Fibroblast of the aortic adventitia (primary cell): ENCODE measurements around the gene PARP14. TPM values are rescaled to one million over a fixed set of nuclear protein-coding genes. Genes with fewer than 3 reads are reported as not detected.
A peak's percentile ranks its signal among the peaks of the same experiment; 100 is the strongest.
"Not testable (repeated sequence)": the region's sequence is repeated elsewhere in the genome, so short reads cannot be mapped to it uniquely, and the experiment has no call there.

ENCODE experiments used
- DNase-seq: peaks from one replicate; pipeline ENCODE4 v3.0.0-alpha.2; 2010; ENCODE audit warnings: low read depth
- H3K4me3 ChIP-seq: 2 replicates; pipeline ENCODE4 v1.5.1; 2011; ENCODE audit warnings: low read depth, mild to moderate bottlenecking, control low read depth, low read length, moderate library complexity
- total RNA-seq: library from RNA; depleted of rRNA; stranded (reverse); fragments of >200 nt; gene quantifications from 2 replicates; pipeline ENCODE4 v1.2.3, GENCODE V29; 2012; ENCODE audit warnings: low replicate concordance
- TF ChIP-seq, protein P1 (sequence below): IDR thresholded peaks from 2 replicates; pipeline ENCODE4 v1.5.1; 2011; ENCODE audit warnings: mild to moderate bottlenecking, low read length, control low read depth, inconsistent platforms; ENCODE audit not compliant: insufficient read depth

The PARP14 gene
- total RNA-seq, 1 donor: 41.6 TPM

DNA sequence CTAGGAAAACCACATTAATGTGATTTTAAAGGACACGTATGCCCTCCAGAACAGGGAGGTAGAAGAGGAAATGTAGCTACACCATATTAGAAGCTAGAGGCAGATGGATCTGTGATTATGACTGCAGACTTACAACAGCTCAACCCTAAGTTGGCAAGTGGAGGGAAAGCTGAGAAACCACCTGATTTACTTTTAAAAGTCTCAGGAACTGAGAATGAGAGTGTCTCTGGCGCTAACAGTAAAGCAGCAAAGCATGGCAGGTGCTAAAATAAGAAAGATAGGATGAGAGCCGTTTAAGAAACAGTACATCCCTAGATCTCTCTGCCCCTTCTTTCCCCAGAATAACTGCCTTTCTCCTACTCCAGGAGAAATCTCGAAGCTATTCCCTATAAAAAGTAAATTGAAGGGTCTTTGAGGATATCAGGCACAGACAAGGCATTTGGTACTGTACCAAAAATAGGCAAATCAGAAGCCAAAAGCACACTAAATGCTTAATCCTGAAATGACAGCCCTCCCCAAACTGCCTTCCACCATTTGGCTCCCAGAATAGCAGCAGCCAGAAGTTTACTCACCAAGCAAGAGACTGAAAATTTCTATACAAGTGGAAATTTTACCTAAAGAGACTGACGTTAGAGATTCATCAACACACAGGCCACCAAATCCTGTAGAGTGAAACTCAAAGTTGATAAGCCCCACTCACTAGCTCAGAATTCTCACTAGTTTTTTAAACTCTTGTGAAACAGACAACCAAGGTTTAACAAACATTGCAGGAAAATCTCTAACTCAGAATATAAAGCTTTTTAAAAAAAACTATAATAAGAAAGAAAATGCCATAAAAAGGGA, 34.3 kb upstream of the PARP14 start:
- TF ChIP-seq, protein P1, sequence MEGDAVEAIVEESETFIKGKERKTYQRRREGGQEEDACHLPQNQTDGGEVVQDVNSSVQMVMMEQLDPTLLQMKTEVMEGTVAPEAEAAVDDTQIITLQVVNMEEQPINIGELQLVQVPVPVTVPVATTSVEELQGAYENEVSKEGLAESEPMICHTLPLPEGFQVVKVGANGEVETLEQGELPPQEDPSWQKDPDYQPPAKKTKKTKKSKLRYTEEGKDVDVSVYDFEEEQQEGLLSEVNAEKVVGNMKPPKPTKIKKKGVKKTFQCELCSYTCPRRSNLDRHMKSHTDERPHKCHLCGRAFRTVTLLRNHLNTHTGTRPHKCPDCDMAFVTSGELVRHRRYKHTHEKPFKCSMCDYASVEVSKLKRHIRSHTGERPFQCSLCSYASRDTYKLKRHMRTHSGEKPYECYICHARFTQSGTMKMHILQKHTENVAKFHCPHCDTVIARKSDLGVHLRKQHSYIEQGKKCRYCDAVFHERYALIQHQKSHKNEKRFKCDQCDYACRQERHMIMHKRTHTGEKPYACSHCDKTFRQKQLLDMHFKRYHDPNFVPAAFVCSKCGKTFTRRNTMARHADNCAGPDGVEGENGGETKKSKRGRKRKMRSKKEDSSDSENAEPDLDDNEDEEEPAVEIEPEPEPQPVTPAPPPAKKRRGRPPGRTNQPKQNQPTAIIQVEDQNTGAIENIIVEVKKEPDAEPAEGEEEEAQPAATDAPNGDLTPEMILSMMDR: no peak
- H3K4me3 ChIP-seq: no peak overlapping the region
- peak; percentile 33 for DNase-seq

DNA sequence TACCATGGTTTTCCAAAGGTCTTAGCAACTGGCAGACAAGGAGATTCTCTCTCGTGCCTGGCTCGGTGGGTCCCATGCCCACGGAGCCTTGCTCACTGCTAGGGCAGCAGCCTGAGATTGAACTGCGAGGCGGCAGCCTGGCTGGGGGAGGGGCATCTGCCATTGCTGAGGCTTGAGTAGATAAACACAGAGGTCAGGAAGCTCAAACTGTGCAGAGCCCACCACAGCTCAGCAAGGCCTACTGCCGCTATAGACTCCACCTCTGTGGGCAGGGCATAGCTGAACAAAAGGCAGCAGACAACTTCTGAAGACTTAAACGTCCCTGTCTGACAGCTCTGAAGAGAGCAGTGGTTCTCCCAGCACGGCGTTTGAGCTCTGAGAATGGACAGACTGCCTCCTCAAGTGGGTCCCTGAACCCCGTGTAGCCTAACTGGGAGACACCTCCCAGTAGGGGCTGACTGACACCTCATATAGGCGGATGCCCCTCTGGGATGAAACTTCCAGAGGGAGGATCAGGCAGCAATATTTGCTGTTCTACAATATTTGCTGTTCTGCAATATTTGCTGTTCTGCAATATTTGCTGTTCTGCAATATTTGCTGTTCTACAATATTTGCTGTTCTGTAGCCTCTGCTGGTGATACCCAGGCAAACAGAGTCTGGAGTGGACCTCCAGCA, 29.3 kb upstream of the PARP14 start:
- not testable (repeated sequence) for H3K4me3 ChIP-seq, DNase-seq

DNA sequence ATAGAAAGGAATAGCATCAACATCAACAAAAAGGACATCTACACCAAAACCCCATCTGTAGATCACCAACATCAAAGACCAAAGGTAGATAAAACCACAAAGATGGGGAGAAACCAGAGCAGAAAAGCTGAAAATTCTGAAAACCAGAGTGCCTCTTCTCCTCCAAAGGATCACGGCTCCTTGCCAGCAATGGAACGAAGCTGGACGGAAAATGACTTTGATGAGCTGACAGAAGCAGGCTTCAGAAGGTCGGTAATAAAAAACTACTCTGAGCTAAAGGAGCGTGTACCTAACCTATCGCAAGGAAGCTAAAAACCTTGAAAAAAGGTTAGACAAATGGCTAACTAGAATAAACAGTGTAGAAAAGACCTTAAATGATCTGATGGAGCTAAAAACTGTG, 28.7 kb upstream of the PARP14 start:
- not testable (repeated sequence) for DNase-seq, H3K4me3 ChIP-seq

DNA sequence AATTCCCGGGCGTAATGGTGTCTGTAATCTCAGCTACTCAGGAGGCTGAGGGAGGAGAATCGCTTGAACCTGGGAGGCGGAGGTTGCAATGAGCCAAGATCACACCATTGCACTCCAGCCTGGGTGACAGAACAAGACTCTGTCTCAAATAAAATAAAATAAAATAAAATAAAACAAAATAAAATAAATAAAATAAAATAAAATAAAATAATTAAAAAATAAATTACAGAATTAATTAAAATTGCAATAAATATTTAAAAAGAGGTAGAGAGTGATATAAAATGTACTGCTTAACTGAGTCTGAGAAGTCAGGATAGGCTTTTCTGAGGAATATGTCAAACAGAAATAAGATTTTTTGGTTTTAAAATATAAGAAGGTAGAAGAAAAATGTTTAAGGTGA, 22.3 kb upstream of the PARP14 start:
- H3K4me3 ChIP-seq, DNase-seq: not testable (repeated sequence)

DNA sequence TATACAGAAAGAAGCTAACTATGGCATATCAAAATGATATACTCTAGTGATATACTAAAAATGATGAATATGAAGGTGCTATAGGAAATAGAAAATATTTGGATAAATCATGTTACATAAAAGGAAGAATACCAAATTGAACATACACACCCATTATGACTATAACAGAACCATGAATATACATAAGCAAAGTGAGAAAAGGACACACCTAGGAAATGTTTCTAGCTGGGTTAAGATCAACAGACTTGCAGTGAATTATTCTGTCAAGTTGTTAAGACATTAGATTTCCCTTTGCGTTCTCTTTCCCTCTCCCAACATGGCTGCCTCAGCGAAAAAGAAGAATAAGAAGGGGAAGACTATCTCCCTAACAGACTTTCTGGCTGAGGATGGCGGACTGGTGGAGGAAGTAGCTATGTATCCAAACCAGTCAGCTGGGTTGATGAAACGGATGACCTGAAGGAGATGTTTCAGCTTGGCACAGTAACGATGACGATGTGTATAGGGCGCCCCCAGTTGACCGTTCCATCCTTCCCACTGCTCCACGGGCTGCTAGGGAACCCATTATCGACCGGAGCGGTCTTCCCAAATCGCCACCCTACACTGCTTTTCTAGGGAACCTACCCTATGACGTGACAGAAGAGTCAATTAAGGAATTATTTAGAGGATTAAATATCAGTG, 20.2 kb upstream of the PARP14 start:
- no peak overlapping the region for H3K4me3 ChIP-seq
- TF ChIP-seq, protein P1: no peak
- no peak for DNase-seq

DNA sequence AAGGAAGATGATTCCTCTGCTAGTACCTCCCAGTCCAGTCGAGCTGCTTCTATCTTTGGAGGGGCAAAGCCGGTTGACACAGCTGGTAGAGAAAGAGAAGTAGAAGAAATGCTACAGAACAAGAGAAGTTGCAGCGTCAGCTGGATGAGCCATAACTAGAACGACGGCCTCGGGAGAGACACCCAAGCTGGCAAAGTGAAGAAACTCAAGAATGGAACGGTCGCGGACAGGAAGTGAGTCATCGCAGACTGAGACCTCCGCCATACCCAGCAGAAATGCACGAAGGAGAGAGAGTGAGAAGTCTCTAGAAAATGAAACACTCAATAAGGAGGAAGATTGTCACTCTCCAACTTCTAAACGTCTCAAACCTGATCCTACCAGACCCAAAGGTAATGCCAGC, 19.0 kb upstream of the PARP14 start:
- DNase-seq: no peak
- TF ChIP-seq, protein P1: no peak

DNA sequence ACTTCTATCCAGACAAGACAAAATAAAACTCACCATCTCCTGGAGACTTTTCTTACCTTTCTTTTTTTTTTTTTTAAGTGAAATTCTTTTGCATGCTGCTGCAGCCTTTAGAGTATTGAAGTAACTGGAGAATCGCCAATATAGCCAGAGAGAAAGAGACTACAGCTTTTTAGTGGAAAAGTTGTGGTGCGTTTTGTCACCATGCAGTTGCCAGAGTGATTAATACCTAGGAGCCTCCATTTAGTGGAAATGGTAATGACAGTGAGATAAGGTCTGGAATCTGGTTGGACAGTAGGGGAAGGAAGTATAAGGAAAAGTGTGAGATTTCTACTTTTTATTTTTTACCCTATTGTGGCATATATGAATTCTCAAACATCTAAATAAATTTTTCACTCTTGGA, 18.1 kb upstream of the PARP14 start:
- TF ChIP-seq, protein P1: no peak
- H3K4me3 ChIP-seq: no peak overlapping the region
- no peak for DNase-seq

More for the DNA sequence above, 19.0 kb upstream of the PARP14 start:
- H3K4me3 ChIP-seq: no peak overlapping the region

DNA sequence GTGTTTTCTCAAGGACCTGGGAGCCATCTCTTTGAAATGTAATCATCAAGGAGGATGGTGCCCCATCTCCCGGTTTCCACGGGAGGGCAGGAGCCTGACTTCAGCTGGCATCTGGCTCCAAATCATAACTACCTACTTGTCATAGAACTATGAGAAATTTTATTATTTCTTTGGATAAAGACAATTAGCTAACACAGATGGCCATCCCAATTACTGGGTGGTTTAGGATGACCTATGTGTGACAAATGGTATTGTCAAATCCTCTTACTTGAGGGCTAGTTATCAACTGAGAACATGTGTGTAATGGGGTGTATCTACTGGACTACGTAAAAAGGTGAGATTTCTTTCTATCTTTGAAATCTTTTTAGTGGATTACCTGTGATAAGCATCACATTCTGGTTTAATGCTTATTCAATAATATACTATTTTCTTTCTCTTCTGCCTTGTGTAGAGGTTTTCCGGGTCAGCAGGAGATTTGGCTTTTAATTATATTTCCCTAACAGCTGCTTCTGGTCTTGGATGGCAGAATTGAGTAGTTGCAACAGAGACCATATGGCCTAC, 15.3 kb upstream of the PARP14 start:
- TF ChIP-seq, protein P1: no peak
- DNase-seq: no peak
- no peak overlapping the region for H3K4me3 ChIP-seq
